Smooth muscle cell (in vitro differentiated cells): ENCODE measurements around the gene EPN1. TPM values are rescaled to one million over a fixed set of nuclear protein-coding genes. Genes with fewer than 3 reads are reported as not detected.

Source experiments
- DNase-seq: peaks from one replicate; lab custom pipeline; 2025; ENCODE audit not compliant: unreplicated experiment; lab: John Stamatoyannopoulos, UW
- H2AFZ ChIP-seq: fragments of 200-600 bp; sonication (generic); 2 replicates; pipeline ENCODE4 v1.6.0; 2016; ENCODE audit warnings: antibody characterized with exemption, low read depth, mild to moderate bottlenecking
- H3F3A ChIP-seq: fragments of 200-600 bp; sonication (generic); 2 replicates; pipeline ENCODE4 v1.6.0; 2017; ENCODE audit warnings: antibody characterized with exemption, low read depth
- H3K27ac ChIP-seq: fragments of 200-600 bp; sonication (generic); 2 replicates; pipeline ENCODE4 v1.5.1; 2016; ENCODE audit warnings: low read depth, mild to moderate bottlenecking
- H3K27me3 ChIP-seq: fragments of 200-600 bp; sonication (generic); 2 replicates; pipeline ENCODE4 v1.6.1; 2016; ENCODE audit warnings: low read depth, mild to moderate bottlenecking
- H3K36me3 ChIP-seq: fragments of 200-600 bp; sonication (generic); 2 replicates; pipeline ENCODE4 v1.5.1; 2016; ENCODE audit warnings: low read depth
- H3K4me1 ChIP-seq: fragments of 200-600 bp; sonication (generic); 2 replicates; pipeline ENCODE4 v1.5.1; 2016; ENCODE audit warnings: low read depth
- H3K4me2 ChIP-seq: fragments of 200-600 bp; sonication (generic); 2 replicates; pipeline ENCODE4 v1.6.0; 2016; ENCODE audit warnings: mild to moderate bottlenecking
- H3K4me3 ChIP-seq: fragments of 200-600 bp; sonication (generic); 2 replicates; pipeline ENCODE4 v1.5.1; 2016; ENCODE audit warnings: mild to moderate bottlenecking
- H3K79me2 ChIP-seq: fragments of 200-600 bp; sonication (generic); 2 replicates; pipeline ENCODE4 v1.6.0; 2016; ENCODE audit warnings: low read depth, mild to moderate bottlenecking
- H3K9ac ChIP-seq: fragments of 200-600 bp; sonication (generic); 2 replicates; pipeline ENCODE4 v1.6.0; 2016; ENCODE audit warnings: low read depth
- H3K9me3 ChIP-seq: fragments of 200-600 bp; sonication (generic); replicated peaks from 2 replicates; pipeline ENCODE4 v1.5.1; 2016; ENCODE audit warnings: low read depth
- H4K20me1 ChIP-seq: fragments of 200-600 bp; sonication (generic); 2 replicates; pipeline ENCODE4 v1.6.0; 2016; ENCODE audit warnings: low read depth
- CTCF ChIP-seq: fragments of 200-600 bp; sonication (generic); IDR thresholded peaks from 2 replicates; pipeline ENCODE4 v1.5.1; 2017; ENCODE audit warnings: borderline replicate concordance, mild to moderate bottlenecking, antibody characterized with exemption; ENCODE audit not compliant: insufficient read depth, poor library complexity, severe bottlenecking
- WGBS: methylation state at CpG from one replicate; pipeline ENCODE4 v1.1.7; 2016; ENCODE audit warnings: low lambda C conversion rate; 5-methylcytosine and 5-hydroxymethylcytosine counted together
- polyA plus RNA-seq: library from polyadenylated mRNA; unstranded; fragments of >200 nt; fragmentation: Nextera tagmentation; extraction: Ambion mirVana; gene quantifications from 2 replicates; pipeline ENCODE4 v1.2.1, GENCODE V29; 2016
- total RNA-seq: library from RNA; depleted of rRNA; stranded (reverse); fragments of >200 nt; gene quantifications from 2 replicates; pipeline ENCODE4 v1.2.3, GENCODE V29; 2014

EPN1 gene
- total and polyA plus RNA-seq, 2 experiments from 2014 or later = 25.3 to 121 TPM

- 84% methylated on average over 11 of the region's 11 CpGs for WGBS
- DNase-seq = no peak
- H3K4me3 ChIP-seq = no peak overlapping the region
- no peak overlapping the region for H3K9ac ChIP-seq
- peaks cover 43% of the 10 kb centered on the region for H3K79me2 ChIP-seq
- peaks cover 15% of the 10 kb centered on the region for H3K4me1 ChIP-seq
- TF ChIP-seq CTCF = no peak
- peaks cover 17% of the 10 kb centered on the region for H3F3A ChIP-seq
- no peaks in the 10 kb centered on the region for H3K36me3 ChIP-seq
- H3K27me3 ChIP-seq = no peaks in the 10 kb centered on the region
- no peak overlapping the region for H3K4me2 ChIP-seq
- no peaks in the 10 kb centered on the region for H3K9me3 ChIP-seq
- H3K27ac ChIP-seq = no peak overlapping the region
- no peak overlapping the region for H2AFZ ChIP-seq
- H4K20me1 ChIP-seq = no peaks in the 10 kb centered on the region
These were observed 37.5 kb upstream of the EPN1 start for GRCh38 chr19:55637534-55637933.

- Histone ChIP-seq H3K9me3 (no peaks in the 10 kb centered on the region), H4K20me1 (no peaks in the 10 kb centered on the region), H3K4me2 (no peak overlapping the region), H3K4me1 (peaks cover 17% of the 10 kb centered on the region), H3K79me2 (peaks cover 49% of the 10 kb centered on the region), H3F3A (peaks cover 12% of the 10 kb centered on the region), H3K9ac (no peak overlapping the region), H3K36me3 (no peaks in the 10 kb centered on the region), H2AFZ (no peak overlapping the region), H3K27ac (no peak overlapping the region), H3K27me3 (no peaks in the 10 kb centered on the region), H3K4me3 (no peak overlapping the region)
- TF ChIP-seq CTCF = peak; percentile 37
- DNase-seq = no peak
- 97% methylated on average over 6 of the region's 6 CpGs for WGBS
These were observed 36.1 kb upstream of the EPN1 start for GRCh38 chr19:55638864-55639359.

- Histone ChIP-seq H3K4me1 (peaks cover 23% of the 10 kb centered on the region), H3F3A (peaks cover 15% of the 10 kb centered on the region), H3K79me2 (peaks cover 57% of the 10 kb centered on the region), H3K36me3 (no peaks in the 10 kb centered on the region), H3K4me3 (peak overlapping the region; percentile 79), H4K20me1 (no peaks in the 10 kb centered on the region), H2AFZ (no peak overlapping the region), H3K9me3 (no peaks in the 10 kb centered on the region), H3K9ac (peak overlapping the region; percentile 80), H3K27me3 (no peaks in the 10 kb centered on the region), H3K4me2 (peak overlapping the region; percentile 97), H3K27ac (peak overlapping the region; percentile 62)
- DNase-seq = no peak
- WGBS = 57% methylated on average over 38 of the region's 38 CpGs
- TF ChIP-seq CTCF = peak; percentile 9
These were observed 34.9 kb upstream of the EPN1 start for GRCh38 chr19:55640043-55640576.
